HUES6 (cell line): Measurements from ENCODE around the gene HAX1.
A peak's percentile ranks its signal among the peaks of the same experiment; 100 is the strongest.
"Not testable (repeated sequence)": the region's sequence is repeated elsewhere in the genome, so short reads cannot be mapped to it uniquely, and the experiment has no call there.

ENCODE experiments used
- H3K27ac ChIP-seq: 2 replicates; pipeline ENCODE4 v1.7.0; 2013; ENCODE audit warnings: low read depth, mild to moderate bottlenecking, low read length, inconsistent platforms
- H3K27me3 ChIP-seq: 2 replicates; pipeline ENCODE4 v1.6.1; 2013; ENCODE audit warnings: low read length; ENCODE audit not compliant: control insufficient read depth, insufficient read depth
- H3K36me3 ChIP-seq: 2 replicates; pipeline ENCODE4 v1.6.1; 2013; ENCODE audit warnings: low read length; ENCODE audit not compliant: control insufficient read depth, insufficient read depth
- H3K4me1 ChIP-seq: 2 replicates; pipeline ENCODE4 v1.6.1; 2013; ENCODE audit warnings: low read length; ENCODE audit not compliant: control insufficient read depth, insufficient read depth
- H3K4me3 ChIP-seq: 2 replicates; pipeline ENCODE4 v1.5.1; 2013; ENCODE audit warnings: low read depth, low read length
- H3K9ac ChIP-seq: one replicate; pipeline ENCODE4 v1.6.1; 2013; ENCODE audit warnings: mild to moderate bottlenecking, low read length
- H3K9me3 ChIP-seq: 2 replicates; pipeline ENCODE4 v1.6.1; 2013; ENCODE audit warnings: low read depth, low read length; ENCODE audit not compliant: control insufficient read depth, insufficient read depth

The HAX1 gene

GRCh38 chr1:154314226-154314625 is 41.8 kb downstream of the HAX1 start:
- not testable (repeated sequence) for H3K27me3 ChIP-seq, H3K4me1 ChIP-seq, H3K27ac ChIP-seq

GRCh38 chr1:154316704-154317103 is 44.3 kb downstream of the HAX1 start:
- H3K9ac ChIP-seq = no peak overlapping the region
- H3K4me1 ChIP-seq = no peaks in the 10 kb centered on the region
- H3K27me3 ChIP-seq = no peaks in the 10 kb centered on the region
- no peak overlapping the region for H3K27ac ChIP-seq
- H3K36me3 ChIP-seq = no peaks in the 10 kb centered on the region
- no peak overlapping the region for H3K4me3 ChIP-seq
- H3K9me3 ChIP-seq = peaks cover 11% of the 10 kb centered on the region; the same call in 1 of the 2 replicates

More at GRCh38 chr1:154314226-154314625, 41.8 kb downstream of the HAX1 start:
- not testable (repeated sequence) for H3K36me3 ChIP-seq, H3K4me3 ChIP-seq, H3K9ac ChIP-seq
- peaks cover 11% of the 10 kb centered on the region; the same call in 1 of the 2 replicates for H3K9me3 ChIP-seq

GRCh38 chr1:154318386-154318785 is 46.0 kb downstream of the HAX1 start:
- no peaks in the 10 kb centered on the region for H3K36me3 ChIP-seq
- H3K27me3 ChIP-seq = peaks cover 9% of the 10 kb centered on the region; the same call in 1 of the 2 replicates
- H3K9me3 ChIP-seq = peaks cover 11% of the 10 kb centered on the region; the same call in 1 of the 2 replicates
- H3K27ac ChIP-seq = no peak overlapping the region
- no peak overlapping the region for H3K4me3 ChIP-seq
- no peaks in the 10 kb centered on the region for H3K4me1 ChIP-seq
- H3K9ac ChIP-seq = no peak overlapping the region

- no peaks in the 10 kb centered on the region for H3K4me1 ChIP-seq
- no peak within 1 kb of the TSS for H3K4me3 ChIP-seq
- no peaks in the 10 kb centered on the region for H3K36me3 ChIP-seq
- H3K27me3 ChIP-seq = peaks cover 17% of the 10 kb centered on the region; the same call in 1 of the 2 replicates
- H3K9ac ChIP-seq = no peak within 1 kb of the TSS
- peaks cover 10% of the 10 kb centered on the region; the same call in 1 of the 2 replicates for H3K9me3 ChIP-seq
- no peak within 1 kb of the TSS for H3K27ac ChIP-seq
Measured at GRCh38 chr1:154320882-154321608, 48.6 kb downstream of the HAX1 start, which contains the start of gene AQP10. Gene AQP10 (plus strand): TSS chr1:154321093. CDS start chr1:154321156, 63 bp downstream.

GRCh38 chr1:154321609-154321934 is 49.1 kb downstream of the HAX1 start:
- H3K4me3 ChIP-seq, H3K27ac ChIP-seq, H3K4me1 ChIP-seq, H3K9me3 ChIP-seq, H3K36me3 ChIP-seq, H3K9ac ChIP-seq: not testable (repeated sequence)
- H3K27me3 ChIP-seq = peaks cover 17% of the 10 kb centered on the region; the same call in 1 of the 2 replicates

GRCh38 chr1:154323493-154323892 is 51.1 kb downstream of the HAX1 start:
- Histone ChIP-seq H3K9me3 (no peaks in the 10 kb centered on the region), H3K9ac (no peak overlapping the region), H3K27ac (no peak overlapping the region), H3K4me1 (peaks cover 19% of the 10 kb centered on the region), H3K36me3 (no peaks in the 10 kb centered on the region), H3K27me3 (peaks cover 19% of the 10 kb centered on the region; the same call in 1 of the 2 replicates), H3K4me3 (no peak overlapping the region)

- Histone ChIP-seq H3K4me1 (peaks cover 22% of the 10 kb centered on the region), H3K27ac (no peak overlapping the region), H3K9ac (no peak overlapping the region), H3K27me3 (peaks cover 19% of the 10 kb centered on the region; the same call in 1 of the 2 replicates), H3K36me3 (no peaks in the 10 kb centered on the region), H3K4me3 (peak overlapping the region; percentile 96), H3K9me3 (no peaks in the 10 kb centered on the region)
Measured at GRCh38 chr1:154324241-154324640, 51.8 kb downstream of the HAX1 start.

GRCh38 chr1:154324669-154325582 is 52.5 kb downstream of the HAX1 start, which contains the start of gene ATP8B2:
Gene ATP8B2 (plus strand): TSS chr1:154325525. CDS start chr1:154328142, 2,617 bp downstream.
- H3K36me3 ChIP-seq = no peaks in the 10 kb centered on the region; the same call in 1 of the 2 replicates
- peak within 1 kb of the TSS; percentile 96 for H3K4me3 ChIP-seq
- no peaks in the 10 kb centered on the region for H3K9me3 ChIP-seq
- peaks cover 29% of the 10 kb centered on the region for H3K4me1 ChIP-seq
- peak within 1 kb of the TSS; percentile 7; the same call in 1 of the 2 replicates for H3K27ac ChIP-seq
- H3K27me3 ChIP-seq = peaks cover 19% of the 10 kb centered on the region; the same call in 1 of the 2 replicates
- H3K9ac ChIP-seq = peak within 1 kb of the TSS; percentile 84
